ENCODE measurements around the gene MOCS2. TPM values are rescaled to one million over a fixed set of nuclear protein-coding genes. Genes with fewer than 3 reads are reported as not detected.

The MOCS2 gene
- total RNA-seq, 2 donors from 2014 or later, result 64.5 to 80.0 TPM

DNA sequence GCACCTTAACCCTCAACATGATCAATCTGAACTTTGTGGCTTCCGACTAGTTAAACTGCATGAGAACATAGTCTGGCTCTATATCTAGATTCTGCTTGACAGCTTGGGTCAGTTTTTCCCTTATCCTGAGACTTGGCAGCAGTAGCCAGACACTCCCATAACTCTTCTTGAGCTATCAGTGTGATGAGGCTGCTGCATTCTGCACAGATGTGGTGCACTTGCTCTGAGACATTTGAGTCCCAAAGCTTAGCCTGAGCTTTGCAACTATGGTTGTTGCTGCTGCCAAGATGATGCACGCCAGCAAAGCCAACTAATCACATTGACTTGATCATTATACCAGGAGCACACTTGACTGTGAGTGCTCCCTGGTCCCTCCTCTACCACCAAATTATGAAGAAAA is 36.2 kb downstream of the MOCS2 start:
- Histone ChIP-seq H3K4me1 (peaks cover 0 to 11% of the 10 kb centered on the region in 2 donors), H3K4me3 (no peak overlapping the region), H3K27ac (no peak overlapping the region), H3K27me3 (no peaks in the 10 kb centered on the region), H3K9me3 (no peaks in the 10 kb centered on the region), H3K36me3 (no peaks in the 10 kb centered on the region)
- DNase-seq (ENCODE audit: low spot score), result no peak
- TF ChIP-seq, protein P1, sequence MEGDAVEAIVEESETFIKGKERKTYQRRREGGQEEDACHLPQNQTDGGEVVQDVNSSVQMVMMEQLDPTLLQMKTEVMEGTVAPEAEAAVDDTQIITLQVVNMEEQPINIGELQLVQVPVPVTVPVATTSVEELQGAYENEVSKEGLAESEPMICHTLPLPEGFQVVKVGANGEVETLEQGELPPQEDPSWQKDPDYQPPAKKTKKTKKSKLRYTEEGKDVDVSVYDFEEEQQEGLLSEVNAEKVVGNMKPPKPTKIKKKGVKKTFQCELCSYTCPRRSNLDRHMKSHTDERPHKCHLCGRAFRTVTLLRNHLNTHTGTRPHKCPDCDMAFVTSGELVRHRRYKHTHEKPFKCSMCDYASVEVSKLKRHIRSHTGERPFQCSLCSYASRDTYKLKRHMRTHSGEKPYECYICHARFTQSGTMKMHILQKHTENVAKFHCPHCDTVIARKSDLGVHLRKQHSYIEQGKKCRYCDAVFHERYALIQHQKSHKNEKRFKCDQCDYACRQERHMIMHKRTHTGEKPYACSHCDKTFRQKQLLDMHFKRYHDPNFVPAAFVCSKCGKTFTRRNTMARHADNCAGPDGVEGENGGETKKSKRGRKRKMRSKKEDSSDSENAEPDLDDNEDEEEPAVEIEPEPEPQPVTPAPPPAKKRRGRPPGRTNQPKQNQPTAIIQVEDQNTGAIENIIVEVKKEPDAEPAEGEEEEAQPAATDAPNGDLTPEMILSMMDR (IDR thresholded peaks at IDR 0.05), result no peak

DNA sequence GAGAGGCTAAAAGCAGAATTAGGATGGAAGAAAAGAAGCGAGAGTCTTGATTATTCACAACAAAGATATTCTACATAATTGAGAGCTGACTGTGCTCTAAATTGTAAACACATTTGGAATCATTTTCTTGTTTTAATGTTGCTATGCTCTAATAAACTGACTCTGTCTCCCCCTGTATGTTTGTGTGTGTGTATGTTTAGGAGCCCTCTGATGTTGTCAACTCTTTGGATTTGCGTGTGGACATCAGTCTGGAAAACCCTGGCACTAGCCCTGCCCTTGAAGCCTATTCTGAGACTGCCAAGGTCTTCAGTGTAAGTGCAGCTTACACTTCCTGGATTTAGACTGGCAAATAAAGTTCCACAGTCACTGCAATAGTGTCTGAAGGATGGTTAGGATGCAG is 37.8 kb downstream of the MOCS2 start:
- DNase-seq (ENCODE audit: low spot score), result no peak
- Histone ChIP-seq H3K27ac (peak overlapping the region in 1 of 2 donors; percentile 13), H3K9me3 (no peaks in the 10 kb centered on the region), H3K36me3 (no peaks in the 10 kb centered on the region), H3K27me3 (no peaks in the 10 kb centered on the region), H3K4me1 (peaks cover 0 to 11% of the 10 kb centered on the region in 2 donors), H3K4me3 (no peak overlapping the region)
- TF ChIP-seq, protein P1 (IDR thresholded peaks at IDR 0.05), result no peak

GRCh38 chr5:53071298-53071697 is 38.3 kb downstream of the MOCS2 start:
- no peaks in the 10 kb centered on the region for H3K9me3 ChIP-seq
- H3K36me3 ChIP-seq, result no peaks in the 10 kb centered on the region
- TF ChIP-seq, protein P1 (IDR thresholded peaks at IDR 0.05), result no peak
- H3K27ac ChIP-seq, result peak overlapping the region in 1 of 2 donors; percentile 13
- H3K4me3 ChIP-seq, result no peak overlapping the region
- H3K4me1 ChIP-seq, result peaks cover 0 to 11% of the 10 kb centered on the region in 2 donors
- H3K27me3 ChIP-seq, result no peaks in the 10 kb centered on the region
- DNase-seq (ENCODE audit: low spot score), result no peak

GRCh38 chr5:53069626-53070025 is 39.9 kb downstream of the MOCS2 start:
- H3K36me3 ChIP-seq, result no peaks in the 10 kb centered on the region
- no peaks in the 10 kb centered on the region for H3K9me3 ChIP-seq
- TF ChIP-seq, protein P1 (IDR thresholded peaks at IDR 0.05), result no peak

DNA sequence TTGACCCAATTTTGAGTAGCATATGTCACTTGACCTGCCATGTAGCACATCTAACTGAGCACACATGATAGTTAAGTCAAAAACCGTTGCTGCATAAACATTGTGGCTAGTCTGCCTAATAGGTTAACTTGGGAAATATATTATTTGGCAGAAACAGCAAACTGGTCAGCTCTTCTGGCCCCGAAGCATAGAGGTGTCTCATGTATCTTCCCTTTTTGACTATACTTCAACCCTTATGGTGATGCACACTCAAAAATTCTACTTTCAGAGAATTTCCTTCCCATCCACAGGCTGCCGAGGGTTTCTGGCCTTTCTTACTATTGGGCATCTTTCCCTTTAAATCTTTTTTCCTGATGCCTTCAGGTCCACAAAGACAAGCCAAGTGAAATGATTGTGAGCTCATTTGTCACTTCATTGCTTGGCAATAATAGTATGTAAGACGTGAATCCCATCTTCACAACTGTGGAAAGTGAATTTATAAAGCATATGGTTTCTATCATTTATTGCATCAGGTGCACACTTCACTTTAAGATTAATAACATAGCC is 41.2 kb downstream of the MOCS2 start:
- TF ChIP-seq, protein P1 (IDR thresholded peaks at IDR 0.05), result no peak
- DNase-seq (ENCODE audit: low spot score), result no peak
- no peaks in the 10 kb centered on the region for H3K36me3 ChIP-seq

More at GRCh38 chr5:53069626-53070025, 39.9 kb downstream of the MOCS2 start:
- H3K4me1 ChIP-seq, result peaks cover 0 to 11% of the 10 kb centered on the region in 2 donors
- no peak overlapping the region for H3K27ac ChIP-seq
- DNase-seq (ENCODE audit: low spot score), result no peak
- H3K4me3 ChIP-seq, result no peak overlapping the region
- H3K27me3 ChIP-seq, result no peaks in the 10 kb centered on the region

GRCh38 chr5:53067641-53068040 is 41.9 kb downstream of the MOCS2 start:
- TF ChIP-seq, protein P1 (IDR thresholded peaks at IDR 0.05), result no peak
- H3K4me1 ChIP-seq, result peaks cover 0 to 11% of the 10 kb centered on the region in 2 donors
- no peaks in the 10 kb centered on the region for H3K9me3 ChIP-seq
- H3K36me3 ChIP-seq, result no peaks in the 10 kb centered on the region
- no peak overlapping the region for H3K27ac ChIP-seq
- H3K4me3 ChIP-seq, result no peak overlapping the region
- no peak for DNase-seq (ENCODE audit: low spot score)
- H3K27me3 ChIP-seq, result no peaks in the 10 kb centered on the region

More for the DNA sequence above, 41.2 kb downstream of the MOCS2 start:
- no peaks in the 10 kb centered on the region for H3K9me3 ChIP-seq
- no peak overlapping the region for H3K4me3 ChIP-seq
- H3K4me1 ChIP-seq, result peaks cover 0 to 11% of the 10 kb centered on the region in 2 donors
- no peak overlapping the region for H3K27ac ChIP-seq
- H3K27me3 ChIP-seq, result no peaks in the 10 kb centered on the region

Data from right atrium auricular region (tissue), 2 donors.